ENCODE measurements around the gene TNN. TPM values are rescaled to one million over a fixed set of nuclear protein-coding genes. Genes with fewer than 3 reads are reported as not detected.

Gene TNN
- total RNA-seq, 1 experiment from 2014 or later, result not detected

DNA sequence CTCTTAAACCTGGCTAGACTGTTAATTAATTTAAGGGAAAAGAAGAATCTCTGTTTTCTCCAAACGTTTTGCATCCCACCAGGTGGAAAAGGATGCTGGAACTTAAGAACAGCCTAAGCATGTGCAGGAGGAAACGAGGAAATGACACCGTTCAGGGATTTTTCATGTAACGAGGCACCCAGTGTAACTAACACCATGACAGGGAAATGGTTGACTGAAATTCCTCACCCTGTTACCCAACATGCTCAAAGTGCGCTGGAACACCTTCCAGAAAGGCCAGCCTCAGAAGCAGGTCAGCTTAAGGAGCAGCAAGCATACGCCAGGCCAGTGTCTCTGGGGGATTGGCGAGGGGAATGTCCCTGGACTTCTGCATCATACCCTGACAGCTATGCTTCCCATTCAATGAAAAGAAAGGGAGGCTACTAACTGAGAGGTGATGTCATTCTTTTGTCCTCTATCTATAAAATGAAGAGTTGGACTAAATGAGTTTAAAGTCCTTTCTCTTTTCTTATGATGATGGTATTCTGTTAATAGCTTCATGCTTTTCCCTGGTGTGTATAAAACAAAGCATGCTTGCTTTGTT, 21.6 kb downstream of the TNN start:
- no peaks in the 10 kb centered on the region for H3K9me2 ChIP-seq (replicated peaks; ENCODE audit: low read length)
- H3K36me3 ChIP-seq (ENCODE audit: low read depth, low read length), result no peaks in the 10 kb centered on the region
- no TSS peak for BruUV-seq (replicated peaks)
- ChIA-PET POLR2A (ENCODE audit: unreplicated experiment) (no interaction called here), CTCF (no interaction called here)
- TF ChIP-seq EZH2 (IDR thresholded peaks at IDR 0.05; ENCODE audit: low read length, unreplicated experiment) (no peak), EZH2phosphoT487 (IDR thresholded peaks at IDR 0.05; ENCODE audit: borderline replicate concordance, low read length) (no peak), CTCF (conservative IDR thresholded peaks at IDR 0.05; ENCODE audit: low read depth, low read length) (no peak)
- H3K4me1 ChIP-seq (ENCODE audit: insufficient read depth, low read length), result no peaks in the 10 kb centered on the region
- no peaks in the 10 kb centered on the region for H3K9me3 ChIP-seq (ENCODE audit: low read length)
- H3F3A ChIP-seq (ENCODE audit: low read length, unreplicated experiment), result no peaks in the 10 kb centered on the region
- DNase-seq, result no peak
- no peak for ATAC-seq
- no peaks in the 10 kb centered on the region for H4K20me1 ChIP-seq (ENCODE audit: low read length)
- H3K4me3 ChIP-seq (ENCODE audit: low read length), result no peak overlapping the region
- peaks cover 18% of the 10 kb centered on the region for H3K27me3 ChIP-seq (ENCODE audit: low read length)
- H2AFZ ChIP-seq (ENCODE audit: low read length), result no peak overlapping the region
- no peaks in the 10 kb centered on the region for H3K79me2 ChIP-seq (ENCODE audit: low read length)
- intact Hi-C loops (cut with micrococcal nuclease), result no loop called here
- no peak overlapping the region for H3K4me2 ChIP-seq (ENCODE audit: low read length)
- H3K9ac ChIP-seq (ENCODE audit: low read length), result no peak overlapping the region
- no peak overlapping the region for H3K27ac ChIP-seq (ENCODE audit: low read length)

DNA sequence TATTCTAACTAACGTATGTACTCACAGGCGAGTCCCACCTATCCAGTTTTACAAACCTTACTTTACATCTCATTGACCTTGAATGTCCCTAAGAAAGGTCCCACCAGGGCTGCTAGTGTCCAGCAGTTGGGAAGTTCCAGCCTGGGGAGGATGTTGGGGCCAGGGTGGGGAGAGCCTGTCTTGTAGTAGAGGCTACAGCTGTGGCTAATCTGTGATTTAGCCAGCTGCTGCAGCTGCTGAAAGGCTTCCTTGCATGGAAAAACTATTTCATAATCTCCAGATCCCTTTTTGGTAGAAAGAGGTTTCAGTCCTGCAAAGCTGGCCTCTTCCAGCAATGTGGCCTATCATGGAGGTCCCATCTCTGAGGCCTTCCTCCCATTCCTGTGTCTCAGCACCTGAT, 23.1 kb downstream of the TNN start:
- no peak overlapping the region for H3K4me2 ChIP-seq (ENCODE audit: low read length)
- H3K4me3 ChIP-seq (ENCODE audit: low read length), result no peak overlapping the region
- H3K9me2 ChIP-seq (replicated peaks; ENCODE audit: low read length), result no peaks in the 10 kb centered on the region
- ChIA-PET CTCF (no interaction called here), POLR2A (ENCODE audit: unreplicated experiment) (no interaction called here)
- TF ChIP-seq CTCF (conservative IDR thresholded peaks at IDR 0.05; ENCODE audit: low read depth, low read length), result no peak
- H3K27ac ChIP-seq (ENCODE audit: low read length), result no peak overlapping the region
- H3K9ac ChIP-seq (ENCODE audit: low read length), result no peak overlapping the region
- no peaks in the 10 kb centered on the region for H3K79me2 ChIP-seq (ENCODE audit: low read length)
- H4K20me1 ChIP-seq (ENCODE audit: low read length), result no peaks in the 10 kb centered on the region
- intact Hi-C loops (cut with micrococcal nuclease), result no loop called here
- DNase-seq (no peak), ATAC-seq (no peak)
- no peaks in the 10 kb centered on the region for H3F3A ChIP-seq (ENCODE audit: low read length, unreplicated experiment)
- H2AFZ ChIP-seq (ENCODE audit: low read length), result no peak overlapping the region
- BruUV-seq (replicated peaks), result no TSS peak
- no peaks in the 10 kb centered on the region for H3K4me1 ChIP-seq (ENCODE audit: insufficient read depth, low read length)
- H3K27me3 ChIP-seq (ENCODE audit: low read length), result peaks cover 14% of the 10 kb centered on the region
- no peaks in the 10 kb centered on the region for H3K9me3 ChIP-seq (ENCODE audit: low read length)
- no peaks in the 10 kb centered on the region for H3K36me3 ChIP-seq (ENCODE audit: low read depth, low read length)

DNA sequence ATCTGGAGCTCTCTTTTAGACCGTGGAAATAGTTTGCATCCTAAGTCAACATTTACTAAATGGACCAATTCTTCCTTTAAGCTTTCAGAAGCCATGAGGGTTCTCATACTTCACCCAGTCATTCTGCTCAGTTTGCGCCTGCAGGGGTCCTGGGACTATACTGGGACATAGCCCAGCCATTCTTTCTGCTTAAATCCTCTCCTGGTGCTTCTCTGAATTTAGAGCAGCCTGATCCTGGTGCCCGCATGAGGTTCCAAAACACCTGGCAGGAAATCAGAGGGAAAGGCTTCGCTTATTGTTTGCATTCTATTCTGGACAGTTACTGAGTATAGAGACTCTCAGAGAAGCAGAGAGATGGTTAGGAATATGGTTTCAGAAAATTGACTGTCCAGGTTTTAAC, 27.0 kb downstream of the TNN start:
- H3K9me3 ChIP-seq (ENCODE audit: low read length), result no peaks in the 10 kb centered on the region
- ATAC-seq, result no peak
- H3K4me2 ChIP-seq (ENCODE audit: low read length), result no peak overlapping the region
- POLR2A ChIA-PET (ENCODE audit: unreplicated experiment), result no interaction called here
- H3K79me2 ChIP-seq (ENCODE audit: low read length), result no peaks in the 10 kb centered on the region
- no peak for DNase-seq
- TF ChIP-seq EZH2phosphoT487 (IDR thresholded peaks at IDR 0.05; ENCODE audit: borderline replicate concordance, low read length) (no peak), EZH2 (IDR thresholded peaks at IDR 0.05; ENCODE audit: low read length, unreplicated experiment) (no peak), CTCF (conservative IDR thresholded peaks at IDR 0.05; ENCODE audit: low read depth, low read length) (no peak)
- no peaks in the 10 kb centered on the region for H3F3A ChIP-seq (ENCODE audit: low read length, unreplicated experiment)
- H3K27ac ChIP-seq (ENCODE audit: low read length), result no peak overlapping the region
- intact Hi-C loops (cut with micrococcal nuclease), result no loop called here
- no peaks in the 10 kb centered on the region for H3K9me2 ChIP-seq (replicated peaks; ENCODE audit: low read length)
- no peaks in the 10 kb centered on the region for H3K36me3 ChIP-seq (ENCODE audit: low read depth, low read length)
- H3K4me1 ChIP-seq (ENCODE audit: insufficient read depth, low read length), result no peaks in the 10 kb centered on the region
- H3K4me3 ChIP-seq (ENCODE audit: low read length), result no peak overlapping the region
- CTCF ChIA-PET, result no interaction called here
- no peaks in the 10 kb centered on the region for H4K20me1 ChIP-seq (ENCODE audit: low read length)
- no peak overlapping the region for H3K9ac ChIP-seq (ENCODE audit: low read length)
- BruUV-seq (replicated peaks), result no TSS peak
- no peak overlapping the region for H2AFZ ChIP-seq (ENCODE audit: low read length)
- H3K27me3 ChIP-seq (ENCODE audit: low read length), result 0 out of 2 replicates have a peak, but pooled peaks cover 3% of the 10 kb centered on the region
